ENCODE data around the gene DNAJB4.
"Not testable (repeated sequence)": the region's sequence is repeated elsewhere in the genome, so short reads cannot be mapped to it uniquely, and the experiment has no call there.

The DNAJB4 gene

GRCh38 chr1:77977989-77978292, 26.8 kb upstream of the DNAJB4 start:
- no peaks in the 10 kb centered on the region for H3K27me3 ChIP-seq (ENCODE audit: insufficient read depth, low read depth, severe bottlenecking)
- H3K9me3 ChIP-seq (ENCODE audit: severe bottlenecking): no peaks in the 10 kb centered on the region
- peaks cover 55% of the 10 kb centered on the region for H3K36me3 ChIP-seq
- DNase-seq: no peak
- peak overlapping the region; percentile 97 for H3K27ac ChIP-seq
- no peak for TF ChIP-seq CTCF (IDR thresholded peaks at IDR 0.05; ENCODE audit: low read depth, low read length)
- H3K4me3 ChIP-seq (ENCODE audit: low read depth, low read length): peak overlapping the region; percentile 89

GRCh38 chr1:77978293-77978968, 26.3 kb upstream of the DNAJB4 start:
- DNase-seq: peak; percentile 72
- peak overlapping the region; percentile 97 for H3K27ac ChIP-seq
- no peak for TF ChIP-seq CTCF (IDR thresholded peaks at IDR 0.05; ENCODE audit: low read depth, low read length)
- peak overlapping the region; percentile 89 for H3K4me3 ChIP-seq (ENCODE audit: low read depth, low read length)
- H3K27me3 ChIP-seq (ENCODE audit: insufficient read depth, low read depth, severe bottlenecking): no peaks in the 10 kb centered on the region
- peaks cover 51% of the 10 kb centered on the region for H3K36me3 ChIP-seq
- H3K9me3 ChIP-seq (ENCODE audit: severe bottlenecking): no peaks in the 10 kb centered on the region

GRCh38 chr1:77978969-77979876, 25.5 kb upstream of the DNAJB4 start, which contains the start of gene FUBP1:
Gene FUBP1, minus strand, starts transcription at chr1:77979072. Its CDS starts 68 bp downstream, at chr1:77979004.
- H3K9me3 ChIP-seq (ENCODE audit: severe bottlenecking): no peaks in the 10 kb centered on the region
- peak within 1 kb of the TSS; percentile 97 for H3K27ac ChIP-seq
- H3K27me3 ChIP-seq (ENCODE audit: insufficient read depth, low read depth, severe bottlenecking): no peaks in the 10 kb centered on the region
- H3K36me3 ChIP-seq: peaks cover 45% of the 10 kb centered on the region
- peak; percentile 96 for DNase-seq
- H3K4me3 ChIP-seq (ENCODE audit: low read depth, low read length): peak within 1 kb of the TSS; percentile 89
- peak; percentile 76 for TF ChIP-seq CTCF (IDR thresholded peaks at IDR 0.05; ENCODE audit: low read depth, low read length)

- peak; percentile 51 for DNase-seq
- H3K36me3 ChIP-seq; H3K9me3 ChIP-seq (ENCODE audit: severe bottlenecking); H3K4me3 ChIP-seq (ENCODE audit: low read depth, low read length); H3K27me3 ChIP-seq (ENCODE audit: insufficient read depth, low read depth, severe bottlenecking): not testable (repeated sequence)
- H3K27ac ChIP-seq: peak overlapping the region; percentile 54
Observed at GRCh38 chr1:77983352-77983996, 21.3 kb upstream of the DNAJB4 start.

GRCh38 chr1:77983997-77984355, 20.8 kb upstream of the DNAJB4 start:
- Histone ChIP-seq H3K36me3 (peaks cover 3% of the 10 kb centered on the region; the same call in 1 of the 2 replicates), H3K27me3 (ENCODE audit: insufficient read depth, low read depth, severe bottlenecking) (no peaks in the 10 kb centered on the region), H3K27ac (peak overlapping the region; percentile 54), H3K4me3 (ENCODE audit: low read depth, low read length) (no peak overlapping the region), H3K9me3 (ENCODE audit: severe bottlenecking) (no peaks in the 10 kb centered on the region)
- no peak for DNase-seq
- no peak for TF ChIP-seq CTCF (IDR thresholded peaks at IDR 0.05; ENCODE audit: low read depth, low read length)

GRCh38 chr1:77984629-77985028, 20.1 kb upstream of the DNAJB4 start:
- DNase-seq: no peak
- Histone ChIP-seq H3K36me3 (peaks cover 3% of the 10 kb centered on the region; the same call in 1 of the 2 replicates), H3K27ac (no peak overlapping the region; the same call in 1 of the 2 replicates), H3K27me3 (ENCODE audit: insufficient read depth, low read depth, severe bottlenecking) (no peaks in the 10 kb centered on the region), H3K4me3 (ENCODE audit: low read depth, low read length) (no peak overlapping the region), H3K9me3 (ENCODE audit: severe bottlenecking) (no peaks in the 10 kb centered on the region)
- TF ChIP-seq CTCF (IDR thresholded peaks at IDR 0.05; ENCODE audit: low read depth, low read length): no peak

Data from WERI-Rb-1 (cell line).